Activated CD4-positive, alpha-beta T cell treated with anti-CD3 and anti-CD28 coated beads, Interleukin-2, Interleukin-4, amounts not matched to agents 100 ng/mL and 50 ng/mL, durations not matched to agents 16 hours and 8 hours (primary cell): ENCODE results near the gene MORC1.

ENCODE experiments used
- DNase-seq: peaks from one replicate; pipeline ENCODE4 v3.0.0-alpha.2; 2020; ENCODE audit warnings: low spot score

The MORC1 gene

DNA sequence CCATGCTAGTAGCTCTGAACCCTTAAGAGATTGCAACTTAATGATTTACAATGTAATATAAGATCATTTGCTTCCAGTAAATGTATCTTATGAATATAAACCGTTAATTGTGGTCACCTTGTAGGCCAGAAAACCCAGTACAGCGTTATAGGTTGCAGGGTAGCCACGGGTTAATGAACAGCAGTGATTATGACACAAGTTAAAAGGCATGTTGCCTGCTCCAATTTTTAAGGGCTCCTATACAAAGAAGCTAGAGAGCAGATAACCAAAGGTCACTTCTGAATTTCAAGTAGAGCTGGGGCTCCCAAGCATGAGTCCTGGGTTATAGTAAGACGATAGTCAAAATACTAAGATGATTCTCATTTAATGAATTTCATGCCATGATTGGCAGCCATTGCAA, 177.8 kb downstream of the MORC1 start:
- DNase-seq: no peak

DNA sequence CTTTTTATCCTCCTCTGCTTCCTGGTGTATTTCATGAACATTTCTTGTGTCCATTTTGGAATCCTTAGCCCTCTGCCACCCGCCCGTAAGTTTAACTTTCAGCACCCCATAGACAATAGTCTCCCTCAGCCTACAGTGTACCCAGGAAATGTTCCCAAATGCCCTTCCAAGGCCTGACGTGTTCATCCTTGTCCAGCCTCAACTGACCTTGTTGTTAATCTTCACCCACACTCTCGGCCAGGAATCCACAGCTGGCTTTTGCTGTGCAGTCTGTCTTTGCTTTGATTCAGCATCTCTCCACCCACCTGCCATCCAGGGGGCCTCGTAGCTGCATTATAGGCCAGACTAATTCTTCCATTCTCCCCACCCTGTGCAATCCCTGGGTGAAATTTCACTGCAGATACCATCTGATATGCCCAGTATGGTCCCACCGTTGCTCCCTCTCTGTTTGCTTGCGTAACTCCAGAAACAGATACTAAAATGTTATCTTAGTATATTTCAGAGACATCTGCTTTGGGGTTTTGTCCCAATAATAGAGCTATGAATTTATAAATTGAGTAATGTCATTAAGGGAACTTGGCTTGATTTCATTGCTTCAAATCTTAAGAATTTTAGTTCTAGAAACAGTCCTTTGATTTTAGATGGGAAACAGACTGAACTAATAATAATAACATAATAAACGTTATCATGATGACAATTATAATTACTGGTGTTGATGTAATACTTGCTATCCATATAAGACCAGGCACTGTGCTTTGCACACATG, 180.8 kb downstream of the MORC1 start:
- no peak for DNase-seq

DNA sequence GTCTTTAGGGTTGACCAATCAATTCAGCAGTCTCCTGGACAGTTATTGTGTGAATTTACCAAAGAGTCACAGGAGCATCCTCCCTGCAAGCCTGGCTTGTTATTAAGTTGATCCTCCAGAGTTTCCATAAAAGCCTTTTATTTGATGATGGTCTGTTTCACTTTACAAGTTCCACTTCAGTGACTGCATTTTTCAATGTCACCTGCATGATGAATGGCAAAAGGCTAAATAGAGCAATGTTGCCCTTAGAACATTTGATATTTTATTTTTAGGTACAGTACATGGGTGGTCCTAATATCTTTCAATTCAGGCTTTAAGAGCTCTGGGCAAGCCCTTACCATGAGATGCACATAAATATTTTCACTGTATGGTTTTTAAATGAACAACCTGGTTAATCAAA, 186.9 kb downstream of the MORC1 start:
- DNase-seq: no peak

DNA sequence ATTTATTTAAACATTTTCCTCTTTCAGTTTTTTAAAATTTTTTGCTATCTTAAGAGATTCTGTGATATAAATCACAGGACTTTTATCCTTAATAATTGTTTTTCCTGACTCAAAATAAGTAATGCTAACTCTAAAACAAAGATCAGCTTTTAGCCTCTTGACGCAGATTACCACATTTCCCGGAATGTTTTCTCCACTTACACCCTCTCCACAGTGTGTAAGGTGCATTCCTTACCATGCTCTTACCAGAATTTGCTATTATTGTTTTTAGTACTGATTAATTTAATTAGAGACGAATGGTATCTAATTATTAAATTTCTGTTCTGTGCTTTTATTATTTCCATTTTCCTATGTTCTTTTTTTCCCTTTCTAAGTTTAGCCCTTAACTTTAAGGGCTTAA, 199.1 kb downstream of the MORC1 start:
- DNase-seq: no peak

DNA sequence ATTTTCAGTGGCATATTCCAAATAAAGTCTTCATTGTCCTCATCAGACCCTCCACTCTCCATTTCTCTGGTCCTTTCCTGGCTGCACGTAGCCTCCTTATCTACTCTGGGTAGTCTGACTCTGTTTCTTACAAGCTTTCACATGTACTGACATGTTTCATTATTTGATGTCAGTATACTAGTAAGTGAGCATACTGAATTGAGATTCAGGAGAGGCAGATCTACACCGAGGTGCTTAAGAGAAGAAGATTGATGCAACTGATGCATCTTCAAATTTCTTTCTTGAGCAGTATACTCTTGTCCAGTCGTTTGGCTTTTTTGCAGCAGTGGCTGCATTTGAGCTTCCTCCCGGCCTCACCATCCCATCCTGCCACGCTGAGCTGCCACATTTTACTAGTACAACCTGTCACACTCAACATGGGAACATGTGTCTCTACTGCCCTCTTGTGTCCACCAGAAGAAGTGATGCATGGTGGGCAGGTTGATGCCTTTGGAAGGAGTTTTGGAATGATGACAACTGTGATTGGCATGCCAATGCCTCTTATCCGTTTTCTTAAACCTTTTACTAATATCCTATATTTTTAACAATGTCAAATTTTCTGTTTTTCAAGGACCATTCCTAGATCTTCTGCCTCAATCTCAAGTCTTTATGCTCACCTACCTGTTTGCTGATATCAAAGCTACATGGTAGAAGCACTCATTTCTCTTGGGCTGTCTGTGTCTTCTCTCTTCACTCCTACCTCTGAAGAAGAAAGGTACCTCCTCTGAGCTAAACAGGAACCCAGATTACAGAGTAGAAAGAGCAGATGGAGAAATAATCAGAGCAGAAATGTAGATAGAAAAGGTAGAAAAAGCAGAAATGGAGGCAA, 202.9 kb downstream of the MORC1 start:
- DNase-seq: peak; percentile 87

DNA sequence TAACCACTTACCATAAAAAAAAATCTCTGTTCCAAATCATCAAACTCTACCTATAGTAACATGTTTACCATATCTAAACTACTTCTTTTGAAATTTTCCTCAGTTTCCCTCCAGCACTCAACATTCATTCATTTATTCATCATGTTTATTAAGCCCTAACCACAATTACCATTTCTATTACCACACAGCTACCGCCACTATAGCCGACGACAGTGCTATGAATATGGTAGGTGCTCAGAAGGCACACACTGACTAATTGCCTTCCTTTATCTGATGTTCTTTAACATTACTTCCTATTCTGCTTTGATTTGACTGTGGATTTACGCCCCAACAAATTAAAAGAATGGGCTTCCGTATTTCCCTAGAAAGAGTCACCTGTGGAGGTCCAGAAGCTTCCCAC, 208.1 kb downstream of the MORC1 start:
- DNase-seq: no peak
